ENCODE data around the gene TMPRSS4. TPM values are rescaled to one million over a fixed set of nuclear protein-coding genes. Genes with fewer than 3 reads are reported as not detected.
"Not testable (repeated sequence)": the region's sequence is repeated elsewhere in the genome, so short reads cannot be mapped to it uniquely, and the experiment has no call there.

TMPRSS4 gene
- total RNA-seq, 1 experiment from 2014 or later = not detected

GRCh38 chr11:118062631-118063030, 14.2 kb upstream of the TMPRSS4 start:
- H3K9ac ChIP-seq (ENCODE audit: extremely low read depth, insufficient read length, low read length); H2AK5ac ChIP-seq (ENCODE audit: insufficient read length, low read length); H2BK120ac ChIP-seq (ENCODE audit: low read depth, low read length, poor library complexity, severe bottlenecking); H4K20me1 ChIP-seq (ENCODE audit: control insufficient read depth, insufficient read depth, insufficient read length); H3K27ac Mint-ChIP-seq; H3K79me1 ChIP-seq (ENCODE audit: insufficient read depth, low read depth, low read length, poor library complexity, severe bottlenecking); H3K56ac ChIP-seq (ENCODE audit: insufficient read length, low read depth, low read length); H2BK5ac ChIP-seq (ENCODE audit: insufficient read length, low read length); H3K4ac ChIP-seq (ENCODE audit: low read depth, low read length); H3K9me3 Mint-ChIP-seq; H3K4me1 ChIP-seq (ENCODE audit: insufficient read depth, low read length); H3K36me3 Mint-ChIP-seq (ENCODE audit: insufficient read depth in 1 of 3, low read depth in 3 of 3); H2BK15ac ChIP-seq (ENCODE audit: low read depth, low read length); H3K27ac ChIP-seq (ENCODE audit: insufficient read length, low read depth, low read length); H4K8ac ChIP-seq (replicated peaks; ENCODE audit: insufficient read length, low read depth, low read length); H3K9me3 ChIP-seq (ENCODE audit: control insufficient read depth, low read depth, low read length); H3K79me2 ChIP-seq (ENCODE audit: insufficient read depth, low read length); H4K91ac ChIP-seq (ENCODE audit: insufficient read length, low read depth, low read length); DNase-seq; H3K23ac ChIP-seq (ENCODE audit: insufficient read length, low read depth, low read length); H3K4me3 Mint-ChIP-seq; H3K27me3 ChIP-seq (ENCODE audit: insufficient read depth, low read length); H3K14ac ChIP-seq (ENCODE audit: insufficient read depth, low read length); H3K27me3 Mint-ChIP-seq (ENCODE audit: low read depth); H3K23me2 ChIP-seq (ENCODE audit: insufficient read length, low read depth, low read length, poor library complexity, severe bottlenecking); H2BK20ac ChIP-seq (ENCODE audit: low read depth, low read length, poor library complexity, severe bottlenecking); H2AFZ ChIP-seq (ENCODE audit: low read length); H3K4me2 ChIP-seq (ENCODE audit: insufficient read depth, insufficient read length, low read length); H2BK12ac ChIP-seq (ENCODE audit: insufficient read length, low read depth, low read length); H3K18ac ChIP-seq (ENCODE audit: insufficient read length, low read depth, low read length); H4K5ac ChIP-seq (ENCODE audit: insufficient read length, low read depth, low read length); H3T11ph ChIP-seq (ENCODE audit: low read length): not testable (repeated sequence)
- WGBS (ENCODE audit: extremely low coverage, insufficient read length, low lambda C conversion rate) = no CpG with 5 or more reads among the region's 5 CpGs
- H3K4me1 Mint-ChIP-seq = peaks cover 8 to 23% of the 10 kb centered on the region in 2 experiments
